ENCODE measurements around the gene NOD1.
"Not testable (repeated sequence)": the region's sequence is repeated elsewhere in the genome, so short reads cannot be mapped to it uniquely, and the experiment has no call there.

NOD1 gene

GRCh38 chr7:30430276-30430675 lies 48.3 kb downstream of the NOD1 start:
- Mint-ChIP-seq H3K27me3 (no peaks in the 10 kb centered on the region), H3K36me3 (peaks cover 27% of the 10 kb centered on the region), H3K4me1 (ENCODE audit: low read depth) (no peaks in the 10 kb centered on the region), H3K9me3 (ENCODE audit: low read depth) (no peaks in the 10 kb centered on the region), H3K27ac (no peak overlapping the region), H3K4me3 (no peak overlapping the region)

DNA sequence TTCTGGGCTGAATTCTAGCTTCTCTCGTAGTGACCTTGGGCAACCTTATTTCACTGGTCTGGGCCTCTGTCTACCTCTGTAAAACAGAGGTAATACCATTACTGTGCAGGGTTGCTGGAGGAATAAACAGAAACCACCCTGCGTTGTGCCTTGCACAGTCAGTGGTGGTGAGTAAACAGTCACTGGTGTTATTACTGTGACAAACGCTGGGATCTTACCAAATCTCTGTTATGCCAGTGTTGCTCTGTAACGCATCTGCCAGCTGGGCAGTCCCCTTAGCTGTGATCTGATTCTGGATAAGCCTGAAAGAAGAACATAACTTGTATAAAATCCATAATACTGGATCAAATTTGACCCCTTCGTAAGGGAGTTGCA lies 49.4 kb downstream of the NOD1 start:
- Mint-ChIP-seq H3K9me3 (ENCODE audit: low read depth) (no peaks in the 10 kb centered on the region), H3K27ac (no peak overlapping the region), H3K4me1 (ENCODE audit: low read depth) (no peaks in the 10 kb centered on the region), H3K27me3 (no peaks in the 10 kb centered on the region), H3K4me3 (no peak overlapping the region), H3K36me3 (peaks cover 24% of the 10 kb centered on the region)

- no peak overlapping the region for H3K27ac Mint-ChIP-seq
- H3K4me1 Mint-ChIP-seq (ENCODE audit: low read depth): no peaks in the 10 kb centered on the region
- no peak overlapping the region for H3K4me3 Mint-ChIP-seq
- no peaks in the 10 kb centered on the region for H3K9me3 Mint-ChIP-seq (ENCODE audit: low read depth)
- no peaks in the 10 kb centered on the region for H3K27me3 Mint-ChIP-seq
- peaks cover 19% of the 10 kb centered on the region for H3K36me3 Mint-ChIP-seq
These were observed 50.1 kb downstream of the NOD1 start for GRCh38 chr7:30428246-30429155.

DNA sequence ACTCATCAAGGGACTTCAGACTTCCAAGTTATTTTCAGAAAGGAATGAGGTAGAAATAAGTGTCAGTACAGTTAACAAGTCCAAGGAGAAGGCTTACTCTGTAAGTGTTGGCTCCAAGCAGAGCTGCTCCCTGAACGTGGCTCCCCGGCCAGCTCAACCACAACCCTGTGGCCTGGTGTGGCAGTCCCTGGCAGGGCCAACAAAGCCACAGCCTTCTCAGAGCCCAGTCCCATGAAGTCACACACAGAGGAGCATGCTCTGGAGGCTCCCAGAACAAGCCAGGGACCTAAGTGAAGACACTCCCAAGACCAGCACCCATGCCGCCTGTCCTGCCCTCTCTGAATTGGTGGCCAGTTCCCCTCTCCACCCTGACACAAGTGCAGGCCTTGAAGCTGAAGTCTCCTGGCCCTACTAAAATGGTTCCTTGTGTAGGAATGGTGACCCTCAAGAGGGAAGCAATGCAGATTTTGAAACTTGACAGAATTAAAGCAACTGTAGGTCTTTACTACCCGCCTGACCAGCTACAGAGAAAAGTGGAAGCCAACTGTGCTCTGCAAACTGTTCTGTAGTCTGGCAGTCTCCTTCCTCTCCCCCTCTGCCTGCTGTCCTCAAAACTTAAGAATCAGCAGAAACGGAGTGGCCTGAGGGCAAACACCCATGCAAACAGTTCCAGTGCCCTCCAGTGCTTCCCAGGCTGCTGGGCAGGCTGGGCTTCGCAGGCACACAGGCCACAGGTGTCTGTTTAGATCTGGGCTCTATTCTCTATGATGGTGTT lies 51.1 kb downstream of the NOD1 start:
- H3K4me3 Mint-ChIP-seq: no peak overlapping the region

DNA sequence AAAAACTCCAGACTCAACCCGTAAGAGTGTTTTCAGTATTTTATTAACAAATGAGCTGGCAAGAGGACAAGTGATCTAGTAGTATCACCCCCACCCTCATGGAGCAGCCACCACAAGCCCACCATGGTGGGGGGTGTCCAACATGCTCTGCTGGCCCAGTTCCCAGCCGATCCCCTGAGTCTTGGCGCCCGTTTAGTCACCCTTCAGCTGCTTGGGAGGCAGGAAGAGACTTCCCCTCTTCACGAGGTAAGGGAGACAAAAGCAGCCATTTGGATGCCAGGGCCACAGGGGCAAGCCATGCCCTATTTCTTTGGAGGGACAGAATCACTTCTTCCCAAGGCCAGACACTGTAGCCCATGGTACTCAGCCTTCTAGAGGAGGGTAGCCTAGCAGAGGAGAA lies 54.1 kb downstream of the NOD1 start:
- H3K4me3 Mint-ChIP-seq: no peak overlapping the region
- H3K27me3 Mint-ChIP-seq: no peaks in the 10 kb centered on the region
- peaks cover 1% of the 10 kb centered on the region for H3K4me1 Mint-ChIP-seq (ENCODE audit: low read depth)
- peak overlapping the region; percentile 41 for H3K27ac Mint-ChIP-seq
- peaks cover 13% of the 10 kb centered on the region for H3K36me3 Mint-ChIP-seq
- H3K9me3 Mint-ChIP-seq (ENCODE audit: low read depth): no peaks in the 10 kb centered on the region

More for the DNA sequence above, 51.1 kb downstream of the NOD1 start:
- H3K9me3 Mint-ChIP-seq (ENCODE audit: low read depth): no peaks in the 10 kb centered on the region
- no peak overlapping the region for H3K27ac Mint-ChIP-seq
- peaks cover 1% of the 10 kb centered on the region for H3K4me1 Mint-ChIP-seq (ENCODE audit: low read depth)
- H3K36me3 Mint-ChIP-seq: peaks cover 15% of the 10 kb centered on the region
- H3K27me3 Mint-ChIP-seq: no peaks in the 10 kb centered on the region

GRCh38 chr7:30423788-30424505 lies 54.6 kb downstream of the NOD1 start:
- Mint-ChIP-seq H3K27me3 (no peaks in the 10 kb centered on the region), H3K4me1 (ENCODE audit: low read depth) (peaks cover 1% of the 10 kb centered on the region), H3K4me3 (no peak overlapping the region), H3K9me3 (ENCODE audit: low read depth) (no peaks in the 10 kb centered on the region), H3K27ac (peak overlapping the region; percentile 41), H3K36me3 (peaks cover 13% of the 10 kb centered on the region)

- peaks cover 13% of the 10 kb centered on the region for H3K36me3 Mint-ChIP-seq
- no peak overlapping the region for H3K27ac Mint-ChIP-seq
- no peaks in the 10 kb centered on the region for H3K9me3 Mint-ChIP-seq (ENCODE audit: low read depth)
- H3K27me3 Mint-ChIP-seq: no peaks in the 10 kb centered on the region
- peaks cover 1% of the 10 kb centered on the region for H3K4me1 Mint-ChIP-seq (ENCODE audit: low read depth)
- no peak overlapping the region for H3K4me3 Mint-ChIP-seq
These were observed 55.7 kb downstream of the NOD1 start for GRCh38 chr7:30422922-30423321.

- H3K36me3 Mint-ChIP-seq: peaks cover 8% of the 10 kb centered on the region
- no peak overlapping the region for H3K4me3 Mint-ChIP-seq
- no peaks in the 10 kb centered on the region for H3K9me3 Mint-ChIP-seq (ENCODE audit: low read depth)
- H3K27me3 Mint-ChIP-seq: no peaks in the 10 kb centered on the region
- no peak overlapping the region for H3K27ac Mint-ChIP-seq
- peaks cover 1% of the 10 kb centered on the region for H3K4me1 Mint-ChIP-seq (ENCODE audit: low read depth)
These were observed 56.9 kb downstream of the NOD1 start for GRCh38 chr7:30421647-30422196.

DNA sequence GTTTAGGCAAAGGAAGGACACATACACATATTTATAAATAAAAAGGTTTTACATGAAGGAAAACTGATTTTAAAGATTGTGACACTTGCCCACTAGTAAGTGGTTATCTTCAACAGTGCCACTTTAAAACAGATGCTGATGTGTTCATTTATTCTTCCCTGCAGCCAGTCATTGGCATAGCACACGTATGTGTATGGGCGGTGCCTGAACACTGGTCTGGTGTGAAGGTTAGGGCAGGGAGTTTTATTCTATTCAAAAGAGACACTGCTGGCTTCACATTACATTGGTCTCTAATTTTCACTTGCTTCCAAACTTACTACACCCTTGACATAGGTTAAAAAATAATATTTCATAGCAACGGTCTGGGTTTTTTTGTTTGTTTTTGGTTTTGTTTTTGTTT lies 57.9 kb downstream of the NOD1 start:
- H3K9me3 Mint-ChIP-seq (ENCODE audit: low read depth): no peaks in the 10 kb centered on the region

DNA sequence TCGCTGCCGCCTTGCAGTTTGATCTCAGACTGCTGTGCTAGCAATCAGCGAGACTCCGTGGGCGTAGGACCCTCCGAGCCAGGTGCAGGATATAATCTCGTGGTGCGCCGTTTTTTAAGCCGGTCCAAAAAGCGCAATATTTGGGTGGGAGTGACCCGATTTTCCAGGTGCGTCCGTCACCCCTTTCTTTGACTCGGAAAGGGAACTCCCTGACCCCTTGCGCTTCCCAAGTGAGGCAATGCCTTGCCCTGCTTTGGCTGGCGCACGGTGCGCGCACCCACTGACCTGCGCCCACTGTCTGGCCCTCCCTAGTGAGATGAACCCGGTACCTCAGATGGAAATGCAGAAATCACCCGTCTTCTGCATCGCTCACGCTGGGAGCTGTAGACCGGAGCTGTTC lies 58.5 kb downstream of the NOD1 start:
- not testable (repeated sequence) for H3K27me3 Mint-ChIP-seq; H3K36me3 Mint-ChIP-seq; H3K27ac Mint-ChIP-seq; H3K4me3 Mint-ChIP-seq; H3K4me1 Mint-ChIP-seq (ENCODE audit: low read depth); H3K9me3 Mint-ChIP-seq (ENCODE audit: low read depth)

More for the DNA sequence above, 57.9 kb downstream of the NOD1 start:
- peaks cover 1% of the 10 kb centered on the region for H3K4me1 Mint-ChIP-seq (ENCODE audit: low read depth)
- peaks cover 2% of the 10 kb centered on the region for H3K36me3 Mint-ChIP-seq
- H3K27ac Mint-ChIP-seq: no peak overlapping the region
- H3K4me3 Mint-ChIP-seq: no peak overlapping the region
- no peaks in the 10 kb centered on the region for H3K27me3 Mint-ChIP-seq

- Mint-ChIP-seq H3K27ac (no peak overlapping the region), H3K27me3 (no peaks in the 10 kb centered on the region), H3K36me3 (peaks cover 2% of the 10 kb centered on the region), H3K4me1 (ENCODE audit: low read depth) (no peaks in the 10 kb centered on the region), H3K9me3 (ENCODE audit: low read depth) (no peaks in the 10 kb centered on the region), H3K4me3 (no peak overlapping the region)
These were observed 64.7 kb downstream of the NOD1 start for GRCh38 chr7:30413864-30414263.

DNA sequence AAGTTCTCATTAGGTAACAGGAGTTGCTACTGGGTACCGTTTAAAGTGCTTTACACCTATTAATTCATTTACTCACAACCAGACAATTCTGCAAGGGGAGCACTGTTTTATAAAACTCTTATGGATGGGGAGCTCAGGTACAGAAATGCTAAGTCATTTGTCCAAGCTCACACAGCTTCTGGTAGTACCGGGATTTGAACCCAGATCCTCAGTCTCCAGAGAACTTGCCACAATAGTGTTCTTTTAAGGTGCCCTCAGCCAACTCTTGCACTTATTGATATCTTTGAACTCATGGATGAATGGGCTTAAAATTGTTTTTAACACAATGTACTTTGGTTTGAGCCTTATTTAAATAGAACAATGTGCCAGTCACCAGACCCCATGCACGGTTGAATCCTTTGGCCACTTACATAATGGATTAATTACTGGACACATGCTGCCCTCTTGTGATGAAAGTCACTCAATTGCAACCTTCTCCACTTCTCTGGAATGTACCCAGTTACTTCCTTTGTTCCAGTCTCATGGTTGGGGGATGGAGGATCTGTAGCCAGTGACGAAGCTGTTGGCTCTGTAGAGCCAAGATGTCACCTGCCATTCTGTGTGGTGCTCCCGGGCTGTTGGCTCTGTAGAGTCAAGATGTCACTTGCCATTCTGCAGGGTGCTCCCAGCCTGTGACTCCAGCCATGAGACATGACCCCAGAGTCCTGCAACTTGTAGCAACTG lies 65.6 kb downstream of the NOD1 start:
- Mint-ChIP-seq H3K9me3 (ENCODE audit: low read depth) (no peaks in the 10 kb centered on the region), H3K36me3 (peaks cover 2% of the 10 kb centered on the region), H3K4me3 (no peak overlapping the region), H3K27ac (no peak overlapping the region), H3K27me3 (no peaks in the 10 kb centered on the region), H3K4me1 (ENCODE audit: low read depth) (no peaks in the 10 kb centered on the region)

GRCh38 chr7:30411897-30412296 lies 66.7 kb downstream of the NOD1 start:
- Mint-ChIP-seq H3K27ac (no peak overlapping the region), H3K36me3 (peaks cover 2% of the 10 kb centered on the region), H3K4me1 (ENCODE audit: low read depth) (no peaks in the 10 kb centered on the region), H3K4me3 (no peak overlapping the region), H3K27me3 (no peaks in the 10 kb centered on the region), H3K9me3 (ENCODE audit: low read depth) (no peaks in the 10 kb centered on the region)

DNA sequence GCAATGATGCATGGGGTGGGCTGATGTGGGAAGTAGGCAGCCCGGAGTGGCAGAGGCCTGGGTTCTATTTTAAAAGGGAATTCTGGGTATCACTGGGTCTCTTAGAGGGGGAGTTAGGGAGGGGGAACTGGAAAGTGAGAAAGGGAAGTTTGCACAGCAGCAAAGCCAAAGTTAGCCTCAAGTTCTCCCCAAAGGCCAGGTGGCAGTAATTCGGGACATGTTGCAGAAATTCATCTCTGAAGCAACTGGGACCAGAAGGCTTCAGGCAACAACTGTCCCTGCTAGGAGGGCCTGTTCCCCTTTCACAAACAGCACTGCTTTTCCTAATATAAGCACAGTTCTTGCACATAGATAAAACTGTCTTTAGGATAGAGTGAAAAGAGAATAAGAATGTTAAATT lies 67.4 kb downstream of the NOD1 start:
- H3K36me3 Mint-ChIP-seq: peaks cover 2% of the 10 kb centered on the region
- H3K4me1 Mint-ChIP-seq (ENCODE audit: low read depth): no peaks in the 10 kb centered on the region
- H3K27me3 Mint-ChIP-seq: no peaks in the 10 kb centered on the region
- no peak overlapping the region for H3K4me3 Mint-ChIP-seq
- H3K27ac Mint-ChIP-seq: no peak overlapping the region
- H3K9me3 Mint-ChIP-seq (ENCODE audit: low read depth): no peaks in the 10 kb centered on the region

Data from activated naive CD8-positive, alpha-beta T cell (primary cell).